ENCODE measurements around the gene ARL11. TPM values are rescaled to one million over a fixed set of nuclear protein-coding genes. Genes with fewer than 3 reads are reported as not detected.

ARL11 gene
- total RNA-seq, 1 donor from 2014 or later = 1.7 TPM

GRCh38 chr13:49615836-49616675 is 12.3 kb upstream of the ARL11 start:
- DNase-seq (ENCODE audit: low spot score) = no peak

GRCh38 chr13:49616676-49617065 is 11.6 kb upstream of the ARL11 start:
- DNase-seq (ENCODE audit: low spot score) = no peak

- no peak for DNase-seq (ENCODE audit: low spot score)
Observed at GRCh38 chr13:49620170-49620621, 8.1 kb upstream of the ARL11 start.

DNA sequence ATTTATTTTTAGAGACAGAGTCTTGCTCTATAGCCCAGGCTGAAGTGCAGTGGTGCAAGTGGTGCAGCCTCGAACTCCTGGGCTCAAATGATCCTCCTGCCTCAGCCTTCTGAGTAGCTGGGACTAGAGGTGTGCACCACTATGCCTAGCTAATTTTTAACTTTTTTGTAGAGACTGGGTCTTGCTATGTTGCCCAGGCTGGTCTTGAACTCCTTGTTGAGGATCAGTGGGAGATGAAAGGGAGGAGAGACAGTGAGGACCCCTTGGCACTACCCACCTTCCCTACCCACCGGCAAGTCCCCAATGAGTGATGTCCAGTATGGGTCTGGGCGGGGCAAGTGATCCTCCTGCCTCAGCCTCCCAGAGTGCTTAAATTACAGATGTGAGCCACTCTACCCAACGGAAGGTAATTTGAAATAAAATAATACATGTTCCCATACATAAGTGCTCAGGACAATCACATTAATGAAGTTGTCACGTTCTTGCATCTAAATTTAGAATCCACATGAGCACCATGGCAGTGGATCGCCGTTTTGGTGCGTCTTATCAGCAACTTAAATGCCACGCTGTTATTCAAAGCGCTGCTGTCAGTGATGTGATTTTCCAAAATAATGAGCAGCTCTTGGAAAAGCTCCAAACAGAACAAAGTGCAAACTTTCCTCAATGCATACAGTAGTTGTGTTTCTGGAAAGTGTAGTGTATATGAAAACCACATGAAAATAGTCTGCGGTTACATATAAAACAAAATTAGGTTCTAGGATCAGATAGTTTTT is 5.9 kb upstream of the ARL11 start:
- DNase-seq (ENCODE audit: low spot score) = no peak

DNA sequence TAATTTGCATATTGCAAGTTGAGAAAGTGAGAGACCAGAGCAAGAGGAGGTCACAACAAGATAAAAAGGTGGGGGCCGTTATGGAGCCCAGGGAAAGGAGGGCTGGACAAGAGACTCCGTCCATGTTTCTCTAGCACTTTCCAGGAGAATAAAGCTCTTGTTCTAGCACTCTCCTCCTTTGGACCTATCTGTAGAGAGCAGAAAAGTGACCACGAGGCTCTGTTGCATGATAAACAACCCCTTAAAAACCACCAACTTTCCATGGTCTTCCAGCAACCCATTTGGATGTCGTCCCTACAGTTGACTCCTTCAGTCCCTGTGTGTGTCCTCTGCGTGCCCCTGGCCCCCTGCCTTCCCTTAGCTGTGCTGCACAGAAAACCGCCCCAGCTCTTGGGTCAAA is 4.1 kb upstream of the ARL11 start:
- no peak for DNase-seq (ENCODE audit: low spot score)

DNA sequence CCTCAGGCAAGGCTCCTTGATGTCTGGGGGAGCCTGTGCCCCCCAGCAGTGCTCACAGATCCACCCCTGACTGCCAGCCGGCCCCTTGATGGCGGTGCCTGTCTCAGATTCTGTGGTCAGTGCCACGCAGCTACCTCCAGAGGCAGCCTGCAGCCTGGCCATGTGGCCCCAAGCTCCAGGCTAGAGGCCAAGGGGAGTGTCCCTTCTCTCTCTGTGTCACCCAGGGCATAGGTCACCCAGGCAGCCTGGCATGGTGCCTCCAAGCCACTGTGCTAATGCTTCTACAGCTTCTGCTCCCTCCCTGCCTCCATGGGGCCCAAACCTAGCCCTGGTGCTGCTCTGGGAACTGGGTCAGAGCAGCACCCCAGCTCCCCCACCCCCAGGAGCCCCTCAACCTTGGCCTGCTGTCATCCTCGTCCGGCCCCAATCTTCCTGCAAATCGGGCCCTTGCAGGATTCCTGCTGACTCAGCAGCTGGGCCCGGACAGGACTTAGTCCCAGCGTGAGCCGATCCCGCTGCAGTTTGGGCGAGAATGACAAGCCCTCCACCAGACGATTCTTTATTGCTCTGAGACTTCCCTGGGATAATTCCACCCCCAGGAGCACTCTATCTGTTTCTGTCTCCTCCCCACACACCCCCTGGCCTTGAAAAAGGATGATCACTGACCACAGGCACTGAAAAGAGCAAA is 2.8 kb upstream of the ARL11 start:
- no peak for DNase-seq (ENCODE audit: low spot score)

DNA sequence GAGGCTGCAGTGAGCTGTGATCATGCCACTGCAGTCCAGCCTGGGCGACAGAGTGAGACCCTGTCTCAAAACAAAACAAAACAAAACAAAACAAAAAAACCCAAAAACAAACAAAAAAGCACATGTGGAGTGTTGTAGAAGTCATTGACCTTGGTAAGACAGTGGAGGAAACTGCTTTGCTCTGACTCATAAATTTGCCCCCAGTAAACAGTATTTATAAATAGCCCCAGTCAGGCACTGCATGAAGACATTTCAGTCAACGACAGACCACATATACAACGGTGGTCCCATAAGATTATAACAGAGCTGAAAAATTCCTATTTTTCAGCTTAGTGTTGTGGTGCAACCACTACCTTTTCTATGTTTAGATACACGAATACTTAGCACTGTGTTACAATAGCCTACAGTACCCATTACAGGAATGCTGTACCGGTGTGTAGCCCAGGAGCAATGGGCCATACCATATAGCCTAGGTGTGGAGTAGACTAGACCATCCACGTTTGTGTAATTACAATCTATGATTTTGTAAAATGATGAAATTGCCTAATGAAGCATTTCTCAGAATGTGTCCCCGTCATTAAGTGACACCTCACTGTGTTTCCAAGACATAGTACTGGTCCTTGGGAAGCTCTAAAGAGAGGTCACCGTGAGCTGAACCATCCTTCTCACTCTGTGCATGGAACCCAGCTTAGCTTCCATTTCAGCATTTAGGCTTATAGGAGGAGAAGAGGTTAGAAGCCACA is 1.1 kb downstream of the ARL11 start:
- DNase-seq (ENCODE audit: low spot score) = no peak

DNA sequence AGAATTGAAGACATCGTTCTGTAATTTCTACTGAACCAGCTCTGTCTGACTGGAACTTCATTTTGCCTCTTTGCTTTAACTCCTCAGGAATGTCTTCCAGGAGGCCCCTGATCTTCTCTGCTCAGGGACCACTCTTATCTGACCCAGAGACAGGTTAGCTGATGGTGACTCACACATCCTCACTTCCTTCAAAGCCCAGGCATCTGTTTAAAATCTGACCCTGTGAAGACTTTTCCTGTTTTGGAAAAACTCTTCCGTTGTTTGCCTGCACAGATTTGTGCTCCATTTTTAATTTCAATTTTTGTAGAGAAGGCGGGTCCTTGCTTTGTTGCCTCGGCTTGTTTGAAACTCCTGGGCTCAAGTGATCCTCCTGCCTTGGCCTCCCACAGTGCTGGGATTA is 1.6 kb downstream of the ARL11 start:
- DNase-seq (ENCODE audit: low spot score) = no peak

DNA sequence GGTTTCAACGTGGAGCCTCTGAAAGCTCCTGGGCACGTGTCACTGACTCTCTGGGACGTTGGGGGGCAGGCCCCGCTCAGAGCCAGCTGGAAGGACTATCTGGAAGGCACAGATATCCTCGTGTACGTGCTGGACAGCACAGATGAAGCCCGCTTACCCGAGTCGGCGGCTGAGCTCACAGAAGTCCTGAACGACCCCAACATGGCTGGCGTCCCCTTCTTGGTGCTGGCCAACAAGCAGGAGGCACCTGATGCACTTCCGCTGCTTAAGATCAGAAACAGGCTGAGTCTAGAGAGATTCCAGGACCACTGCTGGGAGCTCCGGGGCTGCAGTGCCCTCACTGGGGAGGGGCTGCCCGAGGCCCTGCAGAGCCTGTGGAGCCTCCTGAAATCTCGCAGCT is 2.3 kb downstream of the ARL11 start:
- no peak for DNase-seq (ENCODE audit: low spot score)

DNA sequence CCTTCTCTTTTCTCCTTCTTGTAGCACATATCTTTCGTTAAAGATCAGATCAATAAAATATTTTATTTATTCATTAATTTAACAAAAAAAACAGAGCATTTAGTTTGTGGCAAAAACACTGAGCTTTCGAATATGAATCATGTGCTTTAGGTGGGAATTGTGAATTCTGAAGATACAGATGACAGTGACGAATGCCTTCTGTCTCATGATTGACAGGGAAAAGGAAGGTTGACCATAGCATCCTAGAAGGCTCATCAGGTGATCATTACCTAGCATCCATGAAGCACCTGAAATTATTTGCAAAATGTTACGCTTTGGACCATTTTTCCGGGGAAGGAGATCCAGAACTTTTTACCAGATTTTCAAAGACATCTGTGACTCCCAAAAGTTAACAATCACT is 3.8 kb downstream of the ARL11 start:
- DNase-seq (ENCODE audit: low spot score) = no peak

GRCh38 chr13:49633710-49634109 is 5.4 kb downstream of the ARL11 start:
- DNase-seq (ENCODE audit: low spot score) = no peak

GRCh38 chr13:49635599-49636433 is 7.5 kb downstream of the ARL11 start:
- no peak for DNase-seq (ENCODE audit: low spot score)

DNA sequence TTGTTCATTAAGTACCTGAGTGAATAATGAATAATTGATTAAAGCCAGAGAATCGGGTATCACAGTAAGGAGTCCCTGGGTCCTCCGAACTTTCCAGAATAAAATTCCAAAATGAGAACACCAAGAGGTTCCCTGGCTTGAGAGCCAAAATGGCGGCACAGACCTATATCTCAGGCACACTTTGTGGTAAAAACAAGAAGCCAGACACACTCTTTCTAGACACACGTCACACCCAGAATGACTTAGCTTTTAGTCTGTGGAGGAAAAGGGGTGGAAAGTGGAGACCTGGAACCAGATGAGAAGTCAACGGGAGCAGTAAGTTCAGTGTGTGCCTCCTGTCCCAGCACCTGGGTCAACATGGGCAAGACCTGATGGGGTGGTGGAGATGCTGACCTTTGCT is 8.4 kb downstream of the ARL11 start:
- DNase-seq (ENCODE audit: low spot score) = no peak

DNA sequence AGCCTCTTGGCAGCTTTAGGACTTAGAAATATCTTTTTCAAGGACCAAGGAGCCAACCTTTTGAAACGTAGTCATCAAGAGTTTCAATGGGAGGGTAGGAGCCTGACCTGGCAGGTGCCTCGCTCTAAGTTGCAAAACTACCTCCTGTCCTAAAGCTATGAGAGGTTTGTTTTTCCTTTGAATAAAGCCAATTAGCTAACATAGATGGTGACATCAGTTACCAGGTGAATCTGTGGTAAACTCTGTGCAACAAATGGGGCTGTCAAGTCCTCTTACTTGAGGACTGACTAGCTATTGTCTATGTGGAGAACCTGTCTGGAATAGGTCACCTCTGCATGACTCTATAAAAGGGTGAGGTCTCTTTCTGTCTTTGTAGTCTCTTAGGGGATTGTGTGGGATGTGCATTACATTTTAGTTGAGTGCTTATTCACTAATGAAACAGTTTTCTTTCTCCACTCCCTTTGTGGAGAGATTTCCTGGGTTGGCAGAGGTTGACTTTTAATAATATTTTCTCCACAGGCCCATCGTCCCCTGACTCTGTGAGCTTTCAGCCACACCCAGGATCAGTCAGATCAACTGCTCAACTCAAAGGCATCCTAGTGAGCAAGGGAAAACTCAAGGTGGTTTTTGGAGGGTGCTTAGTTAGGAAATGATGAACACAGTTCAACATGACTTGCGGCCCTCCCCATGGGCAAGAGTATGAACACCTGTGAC is 9.9 kb downstream of the ARL11 start:
- no peak for DNase-seq (ENCODE audit: low spot score)

GRCh38 chr13:49638744-49639072 is 10.4 kb downstream of the ARL11 start:
- DNase-seq (ENCODE audit: low spot score) = no peak

GRCh38 chr13:49641801-49642291 is 13.5 kb downstream of the ARL11 start:
- DNase-seq (ENCODE audit: low spot score) = no peak

GRCh38 chr13:49643035-49643646 is 14.8 kb downstream of the ARL11 start:
- DNase-seq (ENCODE audit: low spot score) = no peak

DNA sequence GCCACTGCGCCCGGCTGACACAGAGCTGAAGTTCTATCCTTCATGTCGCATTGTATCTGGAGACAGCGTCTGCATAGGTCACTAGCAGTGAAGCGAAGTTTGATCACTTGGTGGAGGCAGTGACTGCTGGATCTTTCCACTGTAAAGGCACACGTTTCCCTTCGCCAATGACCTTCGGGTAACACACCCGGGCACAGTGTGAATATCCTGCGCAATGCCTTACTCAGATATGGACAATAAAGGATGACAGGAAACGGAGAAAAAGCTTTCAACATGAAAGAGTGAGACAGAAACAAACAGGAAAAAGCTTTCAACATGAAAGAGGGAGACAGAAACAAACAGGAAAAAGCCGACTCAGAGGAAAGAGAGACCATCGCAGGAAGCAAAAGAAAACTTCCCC is 17.1 kb downstream of the ARL11 start:
- DNase-seq (ENCODE audit: low spot score) = no peak

- no peak for DNase-seq (ENCODE audit: low spot score)
Observed at GRCh38 chr13:49646688-49647087, 18.4 kb downstream of the ARL11 start.
